Measurements from ENCODE around the gene PAQR5.
"Not testable (repeated sequence)": the region's sequence is repeated elsewhere in the genome, so short reads cannot be mapped to it uniquely, and the experiment has no call there.

The PAQR5 gene

GRCh38 chr15:69317392-69317841 lies 18.7 kb downstream of the PAQR5 start:
- peak; percentile 15 for DNase-seq

GRCh38 chr15:69318033-69318432 lies 19.3 kb downstream of the PAQR5 start:
- DNase-seq, result no peak

GRCh38 chr15:69319384-69320375 lies 21.0 kb downstream of the PAQR5 start:
- no peak for DNase-seq

- DNase-seq, result no peak
Observed at GRCh38 chr15:69320977-69321554, 22.4 kb downstream of the PAQR5 start.

GRCh38 chr15:69323893-69324430 lies 25.2 kb downstream of the PAQR5 start:
- DNase-seq, result no peak

- no peak for DNase-seq
Observed at GRCh38 chr15:69324565-69324964, 25.9 kb downstream of the PAQR5 start.

- no peak for DNase-seq
Observed at GRCh38 chr15:69325456-69325971, 26.8 kb downstream of the PAQR5 start.

GRCh38 chr15:69328080-69328479 lies 29.4 kb downstream of the PAQR5 start:
- no peak for DNase-seq

- DNase-seq, result no peak
Observed at GRCh38 chr15:69328739-69329138, 30.0 kb downstream of the PAQR5 start.

- DNase-seq, result no peak
Observed at GRCh38 chr15:69337138-69337537, 38.4 kb downstream of the PAQR5 start.

- DNase-seq, result no peak
Observed at GRCh38 chr15:69338535-69339213, 40.0 kb downstream of the PAQR5 start.

GRCh38 chr15:69339214-69339543 lies 40.5 kb downstream of the PAQR5 start:
- DNase-seq, result not testable (repeated sequence)

- DNase-seq, result no peak
Observed at GRCh38 chr15:69340243-69340900, 41.7 kb downstream of the PAQR5 start.

GRCh38 chr15:69341356-69341755 lies 42.6 kb downstream of the PAQR5 start:
- no peak for DNase-seq

GRCh38 chr15:69342460-69343076 lies 43.9 kb downstream of the PAQR5 start:
- no peak for DNase-seq

- DNase-seq, result no peak
Observed at GRCh38 chr15:69343133-69343532, 44.4 kb downstream of the PAQR5 start.

- DNase-seq, result no peak
Observed at GRCh38 chr15:69344238-69344637, 45.5 kb downstream of the PAQR5 start.

- DNase-seq, result no peak
Observed at GRCh38 chr15:69346112-69346511, 47.4 kb downstream of the PAQR5 start.

GRCh38 chr15:69351333-69351732 lies 52.6 kb downstream of the PAQR5 start:
- no peak for DNase-seq

GRCh38 chr15:69351884-69352283 lies 53.2 kb downstream of the PAQR5 start:
- no peak for DNase-seq

- no peak for DNase-seq
Observed at GRCh38 chr15:69357773-69358771, 59.4 kb downstream of the PAQR5 start.
